ENCODE data around the gene SEMA3C. TPM values are rescaled to one million over a fixed set of nuclear protein-coding genes. Genes with fewer than 3 reads are reported as not detected.

SEMA3C gene
- total RNA-seq, 1 donor from 2014 or later, result 0.26 TPM

- Mint-ChIP-seq H3K9me3 (ENCODE audit: unreplicated experiment) (no peaks in the 10 kb centered on the region), H3K36me3 (ENCODE audit: low read depth, unreplicated experiment) (no peaks in the 10 kb centered on the region), H3K4me1 (ENCODE audit: unreplicated experiment) (no peaks in the 10 kb centered on the region), H3K4me3 (ENCODE audit: unreplicated experiment) (no peak overlapping the region), H3K27ac (ENCODE audit: unreplicated experiment) (no peak overlapping the region), H3K27me3 (ENCODE audit: unreplicated experiment) (no peaks in the 10 kb centered on the region)
- DNase-seq (ENCODE audit: low spot score), result no peak
- TF ChIP-seq CTCF (IDR thresholded peaks at IDR 0.05; ENCODE audit: unreplicated experiment), result no peak
These were observed 28.2 kb downstream of the SEMA3C start for GRCh38 chr7:80890426-80891258.

- H3K4me3 Mint-ChIP-seq (ENCODE audit: unreplicated experiment), result no peak overlapping the region
- no peaks in the 10 kb centered on the region for H3K27me3 Mint-ChIP-seq (ENCODE audit: unreplicated experiment)
- no peak for TF ChIP-seq CTCF (IDR thresholded peaks at IDR 0.05; ENCODE audit: unreplicated experiment)
- H3K4me1 Mint-ChIP-seq (ENCODE audit: unreplicated experiment), result no peaks in the 10 kb centered on the region
- no peaks in the 10 kb centered on the region for H3K9me3 Mint-ChIP-seq (ENCODE audit: unreplicated experiment)
- no peaks in the 10 kb centered on the region for H3K36me3 Mint-ChIP-seq (ENCODE audit: low read depth, unreplicated experiment)
- DNase-seq (ENCODE audit: low spot score), result no peak
- no peak overlapping the region for H3K27ac Mint-ChIP-seq (ENCODE audit: unreplicated experiment)
These were observed 29.3 kb downstream of the SEMA3C start for GRCh38 chr7:80889525-80889924.

- H3K27ac Mint-ChIP-seq (ENCODE audit: unreplicated experiment), result no peak overlapping the region
- no peak overlapping the region for H3K4me3 Mint-ChIP-seq (ENCODE audit: unreplicated experiment)
- no peaks in the 10 kb centered on the region for H3K9me3 Mint-ChIP-seq (ENCODE audit: unreplicated experiment)
- no peak for DNase-seq (ENCODE audit: low spot score)
- no peaks in the 10 kb centered on the region for H3K27me3 Mint-ChIP-seq (ENCODE audit: unreplicated experiment)
- no peaks in the 10 kb centered on the region for H3K4me1 Mint-ChIP-seq (ENCODE audit: unreplicated experiment)
- H3K36me3 Mint-ChIP-seq (ENCODE audit: low read depth, unreplicated experiment), result no peaks in the 10 kb centered on the region
- no peak for TF ChIP-seq CTCF (IDR thresholded peaks at IDR 0.05; ENCODE audit: unreplicated experiment)
These were observed 33.1 kb downstream of the SEMA3C start for GRCh38 chr7:80885757-80886156.

- DNase-seq (ENCODE audit: low spot score), result no peak
- no peaks in the 10 kb centered on the region for H3K4me1 Mint-ChIP-seq (ENCODE audit: unreplicated experiment)
- H3K36me3 Mint-ChIP-seq (ENCODE audit: low read depth, unreplicated experiment), result no peaks in the 10 kb centered on the region
- no peaks in the 10 kb centered on the region for H3K9me3 Mint-ChIP-seq (ENCODE audit: unreplicated experiment)
- no peak overlapping the region for H3K4me3 Mint-ChIP-seq (ENCODE audit: unreplicated experiment)
- no peak overlapping the region for H3K27ac Mint-ChIP-seq (ENCODE audit: unreplicated experiment)
- H3K27me3 Mint-ChIP-seq (ENCODE audit: unreplicated experiment), result no peaks in the 10 kb centered on the region
- no peak for TF ChIP-seq CTCF (IDR thresholded peaks at IDR 0.05; ENCODE audit: unreplicated experiment)
These were observed 34.2 kb downstream of the SEMA3C start for GRCh38 chr7:80884511-80885195.
